IMR-90 (cell line): ENCODE measurements around the gene MCTP2. TPM values are rescaled to one million over a fixed set of nuclear protein-coding genes. Genes with fewer than 3 reads are reported as not detected.

Source experiments
- ATAC-seq: fragments of 200-7000 bp; cut with Tn5 transposase; 2 replicates; pipeline ENCODE4 v1.9.1; 2020; ENCODE audit warnings: low read depth, mild to moderate bottlenecking, moderate library complexity
- BruUV-seq: library from RNA; stranded (reverse); fragments of 400-500 nt; replicated peaks from 2 replicates; lab custom pipeline; 2021; lab: Mats Ljungman, UMichigan
- CTCF ChIA-PET: fragments of 300-600 bp; formaldehyde crosslinking; extraction: SDS; loops from one replicate; lab custom pipeline; 2021; ENCODE audit warnings: antibody characterized with exemption; lab: Yijun Ruan, JAX
- POLR2A ChIA-PET: fragments of 300-600 bp; sonication (Branson Sonifier 250); formaldehyde crosslinking; loops from one replicate; lab custom pipeline; 2022; ENCODE audit warnings: antibody characterized with exemption; ENCODE audit not compliant: unreplicated experiment; lab: Charles Lee
- DNase-seq: peaks from one replicate; pipeline ENCODE4 v3.0.0; 2013
- H2AFZ ChIP-seq: replicated peaks from 2 replicates; pipeline ENCODE3; 2013; ENCODE audit warnings: low read length, mild to moderate bottlenecking; ENCODE audit not compliant: poor library complexity
- H2AK5ac ChIP-seq: 2 replicates; pipeline ENCODE4 v1.6.1; 2013; ENCODE audit warnings: low read depth, low read length, inconsistent platforms
- H2AK9ac ChIP-seq: replicated peaks from 2 replicates; pipeline ENCODE3; 2013; ENCODE audit warnings: mild to moderate bottlenecking, low read depth, low read length, moderate library complexity; ENCODE audit not compliant: poor library complexity
- H2BK120ac ChIP-seq: 2 replicates; pipeline ENCODE4 v1.6.1; 2013; ENCODE audit warnings: low read depth, low read length, inconsistent platforms
- H2BK15ac ChIP-seq: 3 replicates; pipeline ENCODE4 v1.6.1; 2013; ENCODE audit warnings: low read depth, low read length, inconsistent platforms
- H2BK20ac ChIP-seq: 2 replicates; pipeline ENCODE4 v1.6.1; 2013; ENCODE audit warnings: low read depth, mild to moderate bottlenecking, inconsistent platforms, low read length, moderate library complexity
- H2BK5ac ChIP-seq: 2 replicates; pipeline ENCODE4 v1.6.1; 2013; ENCODE audit warnings: mild to moderate bottlenecking, low read depth, low read length, inconsistent platforms; ENCODE audit not compliant: poor library complexity, severe bottlenecking
- H3K14ac ChIP-seq: replicated peaks from 2 replicates; pipeline ENCODE4 v1.6.1; 2013; ENCODE audit warnings: low read depth, low read length, inconsistent platforms
- H3K18ac ChIP-seq: 2 replicates; pipeline ENCODE4 v1.6.1; 2013; ENCODE audit warnings: low read depth, low read length, control low read depth
- H3K23ac ChIP-seq: 2 replicates; pipeline ENCODE4 v1.6.1; 2013; ENCODE audit warnings: low read depth, low read length, inconsistent platforms
- H3K27ac ChIP-seq: 2 replicates; pipeline ENCODE4 v1.5.1; 2013; ENCODE audit warnings: mild to moderate bottlenecking, control low read depth, low read length; ENCODE audit not compliant: insufficient read depth
- H3K27me3 ChIP-seq: 2 replicates; pipeline ENCODE4 v1.6.1; 2013; ENCODE audit warnings: low read length; ENCODE audit not compliant: control insufficient read depth, insufficient read depth
- H3K36me3 ChIP-seq: 2 replicates; pipeline ENCODE4 v1.6.1; 2013; ENCODE audit warnings: low read length, mixed read lengths; ENCODE audit not compliant: control insufficient read depth, insufficient read depth
- H3K4ac ChIP-seq: 2 replicates; pipeline ENCODE4 v1.6.1; 2013; ENCODE audit warnings: low read depth, low read length, inconsistent platforms
- H3K4me1 ChIP-seq: 2 replicates; pipeline ENCODE4 v1.6.1; 2013; ENCODE audit warnings: low read length, mixed read lengths; ENCODE audit not compliant: control insufficient read depth, insufficient read depth
- H3K4me2 ChIP-seq: 2 replicates; pipeline ENCODE4 v1.6.1; 2013; ENCODE audit warnings: low read depth, mild to moderate bottlenecking, control low read depth, low read length, moderate library complexity
- H3K4me3 ChIP-seq: 2 replicates; pipeline ENCODE4 v1.5.1; 2013; ENCODE audit warnings: low read depth, mild to moderate bottlenecking, control low read depth, low read length, moderate library complexity; ENCODE audit not compliant: insufficient read depth
- H3K56ac ChIP-seq: 2 replicates; pipeline ENCODE4 v1.6.1; 2013; ENCODE audit warnings: low read length, inconsistent platforms; ENCODE audit not compliant: insufficient read depth; ENCODE audit errors: extremely low read depth
- H3K79me1 ChIP-seq, 2 experiments: 2 replicates each; pipeline ENCODE4 v1.6.1; 2013; ENCODE audit warnings: low read length in 2 of 2, inconsistent platforms in 1 of 2, low read depth in 1 of 2
- H3K9ac ChIP-seq: 2 replicates; pipeline ENCODE4 v1.6.1; 2013; ENCODE audit warnings: low read depth, low read length, control low read depth
- H3K9me1 ChIP-seq: 2 replicates; pipeline ENCODE4 v1.6.1; 2013; ENCODE audit warnings: low read length, inconsistent platforms; ENCODE audit not compliant: insufficient read depth
- H3K9me3 ChIP-seq: 2 replicates; pipeline ENCODE4 v1.6.1; 2013; ENCODE audit warnings: low read length; ENCODE audit not compliant: control insufficient read depth, insufficient read depth
- H4K20me1 ChIP-seq: 2 replicates; pipeline ENCODE4 v1.6.1; 2013; ENCODE audit warnings: low read length, inconsistent platforms; ENCODE audit not compliant: insufficient read depth
- H4K5ac ChIP-seq: 2 replicates; pipeline ENCODE4 v1.6.1; 2013; ENCODE audit warnings: mild to moderate bottlenecking, low read depth, low read length, control low read depth
- H4K8ac ChIP-seq, 2 experiments: 2 replicates each; pipeline ENCODE4 v1.6.1; 2013; ENCODE audit warnings: low read depth in 2 of 2, low read length in 2 of 2, control low read depth in 1 of 2, inconsistent platforms in 1 of 2
- H4K91ac ChIP-seq: 2 replicates; pipeline ENCODE4 v1.6.1; 2013; ENCODE audit warnings: low read depth, low read length, inconsistent platforms; ENCODE audit not compliant: insufficient read depth
- BHLHE40 ChIP-seq: fragments of 150-350 bp; IDR thresholded peaks from 2 replicates; pipeline ENCODE4 v1.6.1; 2016; ENCODE audit warnings: mild to moderate bottlenecking, low read depth, low read length
- CEBPB ChIP-seq: IDR thresholded peaks from 2 replicates; pipeline ENCODE4 v1.6.1; 2012; ENCODE audit warnings: low read depth, low read length, improper control_type of control experiment
- FOS ChIP-seq: fragments of 150-350 bp; IDR thresholded peaks from 2 replicates; pipeline ENCODE4 v1.6.1; 2016; ENCODE audit warnings: low read depth, low read length
- NFE2L2 ChIP-seq: fragments of 150-350 bp; IDR thresholded peaks from 2 replicates; pipeline ENCODE4 v1.6.1; 2016; ENCODE audit warnings: low read depth, mild to moderate bottlenecking, low read length
- RAD21 ChIP-seq: IDR thresholded peaks from 2 replicates; pipeline ENCODE4 v1.6.1; 2012; ENCODE audit warnings: low read length, improper control_type of control experiment
- RCOR1 ChIP-seq: IDR thresholded peaks from 2 replicates; pipeline ENCODE4 v1.6.1; 2012; ENCODE audit warnings: mild to moderate bottlenecking, low read length, improper control_type of control experiment; ENCODE audit not compliant: insufficient replicate concordance
- SMC3 ChIP-seq: fragments of 150-350 bp; IDR thresholded peaks from 2 replicates; pipeline ENCODE4 v1.6.1; 2016; ENCODE audit warnings: low read depth, mild to moderate bottlenecking, antibody characterized with exemption, low read length, moderate library complexity
- WGBS, 2 experiments: methylation state at CpG; one replicate each; pipeline versions ENCODE4 v1.1.5 to v1.1.7; 2013; ENCODE audit warnings: missing lambda C conversion rate in 2 of 2; ENCODE audit not compliant: insufficient read length in 1 of 2; ENCODE audit errors: extremely low coverage in 2 of 2; 5-methylcytosine and 5-hydroxymethylcytosine counted together
- dilution Hi-C: fragments of 300-500 bp; cut with HindIII; formaldehyde crosslinking; loops from one replicate; pipeline ENCODE4 v1.14.3; 2018; ENCODE audit warnings: low sequenced_read_pairs; ENCODE audit not compliant: unreplicated experiment
- in situ Hi-C: fragments of 300-500 bp; cut with MboI; formaldehyde crosslinking; loops from 3 replicates; pipeline ENCODE4 v1.14.3; 2019; ENCODE audit warnings: low sequenced_read_pairs, inconsistent platforms, mixed read lengths
- intact Hi-C: fragments of 100-400 bp; cut with micrococcal nuclease; formaldehyde crosslinking; loops from 2 replicates; pipeline ENCODE4 v1.10.0; 2022
- polyA plus RNA-seq, 3 experiments: library from polyadenylated mRNA; depleted of rRNA; stranded (reverse); fragments of >200 nt; gene quantifications; 2 replicates each; pipeline ENCODE4 v1.2.3, GENCODE V29; 2012; ENCODE audit warnings: low replicate concordance in 1 of 3
- total RNA-seq: library from RNA; depleted of rRNA; stranded (reverse); fragments of >200 nt; gene quantifications from 2 replicates; pipeline ENCODE4 v1.2.3, GENCODE V29; 2012
- TF ChIP-seq, protein P1 (sequence below): fragments of 150-350 bp; IDR thresholded peaks from 2 replicates; pipeline ENCODE4 v1.6.1; 2017; ENCODE audit warnings: mild to moderate bottlenecking, antibody characterized with exemption, low read length, low read depth

Gene MCTP2
- total and polyA plus RNA-seq, 2 of the 4 experiments (the other 2 are of a cell fraction), result 5.1 to 9.9 TPM

DNA sequence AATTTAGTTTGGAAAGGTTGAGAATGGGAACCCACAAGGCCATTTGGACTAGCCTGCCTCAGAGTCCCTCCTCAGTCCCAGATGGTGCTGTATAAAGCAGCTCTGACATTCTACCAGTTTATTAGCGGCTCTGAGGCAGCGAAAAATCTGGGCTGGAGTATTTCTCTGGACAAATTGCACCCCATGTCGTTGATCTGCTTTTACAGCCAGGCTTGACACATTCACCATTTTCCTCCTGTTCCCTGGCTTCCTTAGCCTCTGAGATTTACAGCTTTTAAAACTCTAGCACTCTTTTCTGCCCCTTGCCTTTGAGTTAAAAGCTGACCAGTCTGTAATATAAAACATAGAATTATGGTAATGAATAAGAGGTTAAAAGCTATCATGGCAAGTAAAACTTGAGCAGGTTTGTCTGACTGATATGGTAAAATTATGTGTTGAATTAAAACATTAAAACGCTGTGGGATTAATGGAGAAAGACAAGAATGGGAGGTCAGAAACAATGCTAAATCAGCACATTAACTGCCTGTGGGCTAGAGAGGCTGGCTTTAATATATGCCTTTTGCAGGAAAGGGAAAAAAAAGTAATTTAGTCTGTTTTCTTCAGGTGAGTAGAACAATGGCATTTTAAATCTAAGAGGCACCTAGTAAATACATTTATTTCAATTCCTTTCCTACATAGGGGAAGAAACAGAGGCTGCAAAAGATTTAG, 131.2 kb downstream of the MCTP2 start:
- Histone ChIP-seq H2AFZ (no peak overlapping the region), H2BK20ac (no peak overlapping the region), H4K8ac (no peak overlapping the region), H4K5ac (no peak overlapping the region), H3K79me1 (no peaks in the 10 kb centered on the region), H3K4me3 (no peak overlapping the region), H2BK120ac (no peak overlapping the region), H3K4me2 (no peak overlapping the region), H2AK5ac (no peak overlapping the region), H3K4me1 (no peaks in the 10 kb centered on the region), H2AK9ac (no peak overlapping the region), H3K4ac (no peak overlapping the region), H3K27me3 (no peaks in the 10 kb centered on the region), H4K20me1 (no peaks in the 10 kb centered on the region), H3K27ac (no peak overlapping the region), H3K14ac (no peak overlapping the region), H3K9me1 (no peaks in the 10 kb centered on the region), H4K91ac (no peak overlapping the region), H2BK5ac (no peak overlapping the region), H3K18ac (no peak overlapping the region), H3K36me3 (peaks cover 7% of the 10 kb centered on the region), H3K9ac (no peak overlapping the region), H3K9me3 (0 out of 2 replicates have a peak, but pooled peaks cover 5% of the 10 kb centered on the region), H2BK15ac (no peak overlapping the region), H3K23ac (no peak overlapping the region), H3K56ac (no peak overlapping the region)
- TF ChIP-seq RAD21, result no peak
- TF ChIP-seq, protein P1, sequence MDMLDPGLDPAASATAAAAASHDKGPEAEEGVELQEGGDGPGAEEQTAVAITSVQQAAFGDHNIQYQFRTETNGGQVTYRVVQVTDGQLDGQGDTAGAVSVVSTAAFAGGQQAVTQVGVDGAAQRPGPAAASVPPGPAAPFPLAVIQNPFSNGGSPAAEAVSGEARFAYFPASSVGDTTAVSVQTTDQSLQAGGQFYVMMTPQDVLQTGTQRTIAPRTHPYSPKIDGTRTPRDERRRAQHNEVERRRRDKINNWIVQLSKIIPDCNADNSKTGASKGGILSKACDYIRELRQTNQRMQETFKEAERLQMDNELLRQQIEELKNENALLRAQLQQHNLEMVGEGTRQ, result no peak
- no peak for TF ChIP-seq NFE2L2
- TF ChIP-seq RCOR1, result no peak
- TF ChIP-seq SMC3, result no peak
- no peak for TF ChIP-seq FOS
- no peak for TF ChIP-seq BHLHE40
- TF ChIP-seq CEBPB, result no peak
- intact Hi-C loops (no loop called here), dilution Hi-C loops (no loop called here), in situ Hi-C loops (no loop called here)
- DNase-seq (no peak), ATAC-seq (no peak)
- ChIA-PET POLR2A (no interaction called here), CTCF (interaction anchor here (0.7 kb wide), 1 partner anchor 10 kb away, joined by 3 read pairs; no protein-coding TSS in a partner anchor)
- WGBS, 2 experiments, result 42% methylated on average over 2 of the region's 4 CpGs; no CpG with 5 or more reads in 1 of the 2 experiments
- no TSS peak for BruUV-seq
